Middle frontal gyrus (tissue), 1 donor: Measurements from ENCODE around the gene SLC5A10.
"Not testable (repeated sequence)": the region's sequence is repeated elsewhere in the genome, so short reads cannot be mapped to it uniquely, and the experiment has no call there.

ENCODE experiments used
- DNase-seq: peaks from one replicate; pipeline ENCODE4 v3.0.0-alpha.2; 2015; ENCODE audit warnings: low spot score; ENCODE audit errors: extremely low spot score

SLC5A10 gene

GRCh38 chr17:18951941-18952842 lies at the start of gene SLC5A10:
Gene SLC5A10 (plus strand): TSS chr17:18952165. CDS start chr17:18952206, 41 bp downstream.
- no peak for DNase-seq

GRCh38 chr17:18904482-18904881 lies 47.5 kb upstream of the SLC5A10 start:
- no peak for DNase-seq

- no peak for DNase-seq
Observed at GRCh38 chr17:18905226-18905625, 46.7 kb upstream of the SLC5A10 start.

GRCh38 chr17:18910326-18910725 lies 41.6 kb upstream of the SLC5A10 start:
- no peak for DNase-seq

- no peak for DNase-seq
Observed at GRCh38 chr17:18910881-18911280, 41.1 kb upstream of the SLC5A10 start.

GRCh38 chr17:18916816-18917500 lies 35.0 kb upstream of the SLC5A10 start:
- DNase-seq = no peak

GRCh38 chr17:18917506-18918032 lies 34.4 kb upstream of the SLC5A10 start:
- no peak for DNase-seq

GRCh38 chr17:18919963-18920362 lies 32.0 kb upstream of the SLC5A10 start:
- DNase-seq = no peak

GRCh38 chr17:18920911-18921441 lies 31.0 kb upstream of the SLC5A10 start:
- DNase-seq = no peak

GRCh38 chr17:18921485-18921884 lies 30.5 kb upstream of the SLC5A10 start:
- no peak for DNase-seq

- DNase-seq = no peak
Observed at GRCh38 chr17:18921912-18922451, 30.0 kb upstream of the SLC5A10 start.

- not testable (repeated sequence) for DNase-seq
Observed at GRCh38 chr17:18922596-18922995, 29.4 kb upstream of the SLC5A10 start.

- no peak for DNase-seq
Observed at GRCh38 chr17:18925187-18925586, 26.8 kb upstream of the SLC5A10 start.

GRCh38 chr17:18928628-18929125 lies 23.3 kb upstream of the SLC5A10 start:
- DNase-seq = no peak

GRCh38 chr17:18932360-18933055 lies 19.5 kb upstream of the SLC5A10 start:
- no peak for DNase-seq

GRCh38 chr17:18933102-18934058 lies 18.6 kb upstream of the SLC5A10 start:
- no peak for DNase-seq

GRCh38 chr17:18937981-18938691 lies 13.8 kb upstream of the SLC5A10 start:
- DNase-seq = no peak

- no peak for DNase-seq
Observed at GRCh38 chr17:18938692-18939023, 13.3 kb upstream of the SLC5A10 start.

- DNase-seq = no peak
Observed at GRCh38 chr17:18944646-18945045, 7.3 kb upstream of the SLC5A10 start.
